ENCODE results near the gene ZNF487. TPM values are rescaled to one million over a fixed set of nuclear protein-coding genes. Genes with fewer than 3 reads are reported as not detected.

ZNF487 gene
- polyA plus RNA-seq, 10 donors: 3.6 to 6.2 (median 4.1) TPM

GRCh38 chr10:43491855-43492254 is 54.9 kb downstream of the ZNF487 start:
- DNase-seq: no peak

- no peak for DNase-seq
These were observed 66.0 kb downstream of the ZNF487 start for GRCh38 chr10:43502931-43503330.

- no peak for DNase-seq
These were observed 87.7 kb downstream of the ZNF487 start for GRCh38 chr10:43524434-43525247.

Other genes starting within 250 kb of the ZNF487 start
- gene RASGEF1A, start 170.0 kb upstream of the ZNF487 start, polyA plus RNA-seq (ENCODE audit: insufficient read length in 10 of 10): 1 to 10 TPM in 2 of 10 donors, under 1 TPM in 8; 0.13 to 1.2 (median 0.45) TPM
- gene FXYD4, start 65.5 kb upstream of the ZNF487 start, polyA plus RNA-seq (ENCODE audit: insufficient read length in 10 of 10): 1 to 10 TPM in 4 of 10 donors, under 1 TPM in 5, not detected in 1; 0.25 to 2.2 (median 0.99) TPM
- gene HNRNPF, start 27.9 kb upstream of the ZNF487 start, polyA plus RNA-seq (ENCODE audit: insufficient read length in 10 of 10): 100 to 1,000 TPM; 102 to 147 (median 110) TPM
- gene ZNF239, start 137.5 kb downstream of the ZNF487 start, polyA plus RNA-seq (ENCODE audit: insufficient read length in 10 of 10): 1 to 10 TPM; 5.5 to 9.3 (median 7.6) TPM
- gene ZNF485, start 169.3 kb downstream of the ZNF487 start, polyA plus RNA-seq (ENCODE audit: insufficient read length in 10 of 10): 1 to 10 TPM; 2.0 to 4.0 (median 3.3) TPM
- gene ZNF32, start 211.8 kb downstream of the ZNF487 start, polyA plus RNA-seq (ENCODE audit: insufficient read length in 10 of 10): 10 to 100 TPM; 39.8 to 62.7 (median 46.0) TPM

Measured in muscle of back (tissue), 11 donors.